ENCODE results near the gene LINC01488. TPM values are rescaled to one million over a fixed set of nuclear protein-coding genes. Genes with fewer than 3 reads are reported as not detected.
A peak's percentile ranks its signal among the peaks of the same experiment; 100 is the strongest.

Gene LINC01488
- polyA plus RNA-seq, 1 donor: 0.09 TPM

DNA sequence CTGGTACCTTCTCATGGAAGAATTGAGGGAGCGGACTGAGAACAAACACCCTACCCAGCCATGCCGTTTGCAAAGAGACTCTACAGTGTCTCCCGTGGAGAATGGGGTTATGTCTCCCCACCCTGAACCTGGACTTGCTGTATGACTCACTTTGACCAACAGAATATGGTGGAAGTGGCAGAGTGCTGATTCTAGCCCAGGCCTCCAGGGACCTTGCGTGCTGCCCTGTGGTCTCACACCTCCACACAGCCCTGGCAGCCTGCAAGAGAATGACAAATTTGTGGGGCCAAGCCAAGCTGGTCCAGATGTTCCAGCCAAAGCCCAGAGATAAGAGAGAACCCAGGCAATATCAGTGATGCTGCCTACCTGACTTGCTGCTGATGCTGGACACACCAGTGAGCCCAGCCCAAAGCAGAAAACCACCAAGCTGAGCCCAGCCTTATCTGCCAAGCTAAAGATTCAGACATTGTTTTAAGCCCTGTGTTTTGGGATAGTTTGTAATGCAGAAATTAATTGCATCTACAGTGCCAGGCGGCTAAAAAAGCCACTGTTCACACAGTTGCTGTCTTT lies 8.1 kb upstream of the LINC01488 start:
- H3K4me3 ChIP-seq (ENCODE audit: low read length): no peak overlapping the region
- peaks cover 6% of the 10 kb centered on the region for H3K36me3 ChIP-seq (ENCODE audit: control insufficient read depth, insufficient read depth, low read length)
- no peak for DNase-seq
- H3K27me3 ChIP-seq (ENCODE audit: control insufficient read depth, insufficient read depth, low read length): no peaks in the 10 kb centered on the region
- peaks cover 54% of the 10 kb centered on the region for H3K4me1 ChIP-seq (ENCODE audit: control insufficient read depth, insufficient read depth, low read length)
- peaks cover 11% of the 10 kb centered on the region for H3K9me3 ChIP-seq (ENCODE audit: control insufficient read depth, low read depth, low read length)
- H3K27ac ChIP-seq (ENCODE audit: low read length): no peak overlapping the region
- WGBS (ENCODE audit: insufficient coverage, low lambda C conversion rate): no CpG with 5 or more reads among the region's 5 CpGs

DNA sequence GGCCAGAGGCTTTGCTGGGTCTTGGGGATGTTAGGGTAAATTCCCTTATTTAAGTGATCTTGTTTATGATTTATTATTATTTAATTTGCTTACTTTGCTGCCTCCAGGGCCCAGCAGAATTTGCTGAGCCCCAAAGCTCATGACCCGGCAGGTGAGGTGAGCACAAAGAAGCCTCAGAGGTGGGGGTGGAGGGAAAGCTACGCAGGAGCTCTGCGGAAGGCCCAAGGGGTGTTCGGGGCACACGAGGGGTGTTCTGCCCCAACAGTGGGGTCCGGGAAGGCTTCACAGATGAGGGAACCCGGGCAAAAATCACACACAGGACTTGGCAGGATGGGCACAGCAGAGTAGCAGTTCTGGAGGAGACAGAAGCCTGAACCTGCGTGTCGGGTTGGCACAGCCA lies 6.7 kb upstream of the LINC01488 start:
- H3K27ac ChIP-seq (ENCODE audit: low read length): no peak overlapping the region
- H3K4me1 ChIP-seq (ENCODE audit: control insufficient read depth, insufficient read depth, low read length): peaks cover 46% of the 10 kb centered on the region
- no peak overlapping the region for H3K4me3 ChIP-seq (ENCODE audit: low read length)
- no peak for DNase-seq
- H3K36me3 ChIP-seq (ENCODE audit: control insufficient read depth, insufficient read depth, low read length): peaks cover 6% of the 10 kb centered on the region
- H3K9me3 ChIP-seq (ENCODE audit: control insufficient read depth, low read depth, low read length): peaks cover 11% of the 10 kb centered on the region
- WGBS (ENCODE audit: insufficient coverage, low lambda C conversion rate): no CpG with 5 or more reads among the region's 9 CpGs
- no peaks in the 10 kb centered on the region for H3K27me3 ChIP-seq (ENCODE audit: control insufficient read depth, insufficient read depth, low read length)

DNA sequence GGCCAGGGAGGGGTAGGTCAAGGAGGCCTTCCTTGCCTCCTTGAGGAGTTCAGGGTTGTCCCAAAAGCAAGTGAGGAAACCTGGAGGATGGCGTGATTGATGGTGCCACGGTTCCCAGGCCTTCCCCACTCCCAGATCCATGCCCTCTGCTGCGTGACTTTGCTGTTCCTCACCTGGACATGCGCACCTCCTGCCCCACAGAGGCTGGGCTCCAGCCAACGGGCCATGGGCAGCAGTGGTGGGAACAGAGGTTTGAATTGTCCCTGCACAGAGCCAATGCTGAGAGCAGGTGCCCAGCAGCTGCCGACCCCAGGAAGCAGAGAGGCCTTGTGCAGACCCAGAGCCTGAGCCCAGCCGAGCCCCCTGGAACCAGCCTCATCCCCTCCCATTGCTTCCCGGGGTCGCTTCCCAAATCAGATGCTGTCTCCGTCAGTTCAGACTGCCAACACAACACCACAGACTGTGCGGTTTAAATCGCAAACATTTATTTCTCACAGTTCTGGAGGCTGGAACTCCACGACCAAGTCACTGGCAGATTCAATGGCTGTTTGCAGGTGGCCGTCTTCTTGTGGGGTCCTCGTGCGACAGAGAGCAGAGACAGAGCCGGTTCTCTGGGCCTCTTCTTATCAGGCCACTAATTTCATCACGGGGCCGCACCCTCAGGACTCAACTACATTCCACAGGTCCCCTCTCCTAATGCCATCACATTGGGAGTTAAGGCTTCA lies 6.2 kb upstream of the LINC01488 start:
- 100% methylated on average over 1 of the region's 19 CpGs for WGBS (ENCODE audit: insufficient coverage, low lambda C conversion rate)
- Histone ChIP-seq H3K27ac (ENCODE audit: low read length) (no peak overlapping the region), H3K27me3 (ENCODE audit: control insufficient read depth, insufficient read depth, low read length) (no peaks in the 10 kb centered on the region), H3K4me1 (ENCODE audit: control insufficient read depth, insufficient read depth, low read length) (peaks cover 45% of the 10 kb centered on the region), H3K4me3 (ENCODE audit: low read length) (no peak overlapping the region), H3K36me3 (ENCODE audit: control insufficient read depth, insufficient read depth, low read length) (peaks cover 6% of the 10 kb centered on the region), H3K9me3 (ENCODE audit: control insufficient read depth, low read depth, low read length) (peaks cover 11% of the 10 kb centered on the region)
- DNase-seq: no peak

GRCh38 chr11:69475866-69476471 lies 5.5 kb upstream of the LINC01488 start:
- Histone ChIP-seq H3K27me3 (ENCODE audit: control insufficient read depth, insufficient read depth, low read length) (no peaks in the 10 kb centered on the region), H3K9me3 (ENCODE audit: control insufficient read depth, low read depth, low read length) (peaks cover 11% of the 10 kb centered on the region), H3K36me3 (ENCODE audit: control insufficient read depth, insufficient read depth, low read length) (peaks cover 6% of the 10 kb centered on the region), H3K27ac (ENCODE audit: low read length) (no peak overlapping the region), H3K4me3 (ENCODE audit: low read length) (peak overlapping the region; percentile 44), H3K4me1 (ENCODE audit: control insufficient read depth, insufficient read depth, low read length) (peaks cover 46% of the 10 kb centered on the region)
- no peak for DNase-seq
- no CpG with 5 or more reads among the region's 24 CpGs for WGBS (ENCODE audit: insufficient coverage, low lambda C conversion rate)

GRCh38 chr11:69476509-69476961 lies 4.9 kb upstream of the LINC01488 start:
- Histone ChIP-seq H3K27me3 (ENCODE audit: control insufficient read depth, insufficient read depth, low read length) (no peaks in the 10 kb centered on the region), H3K4me1 (ENCODE audit: control insufficient read depth, insufficient read depth, low read length) (peaks cover 47% of the 10 kb centered on the region), H3K27ac (ENCODE audit: low read length) (peak overlapping the region; percentile 42), H3K9me3 (ENCODE audit: control insufficient read depth, low read depth, low read length) (peaks cover 11% of the 10 kb centered on the region), H3K4me3 (ENCODE audit: low read length) (peak overlapping the region; percentile 44), H3K36me3 (ENCODE audit: control insufficient read depth, insufficient read depth, low read length) (peaks cover 6% of the 10 kb centered on the region)
- no peak for DNase-seq
- WGBS (ENCODE audit: insufficient coverage, low lambda C conversion rate): no CpG with 5 or more reads among the region's 16 CpGs

- WGBS (ENCODE audit: insufficient coverage, low lambda C conversion rate): no CpG with 5 or more reads among the region's 16 CpGs
Observed at GRCh38 chr11:69477086-69477485, 4.4 kb upstream of the LINC01488 start.

DNA sequence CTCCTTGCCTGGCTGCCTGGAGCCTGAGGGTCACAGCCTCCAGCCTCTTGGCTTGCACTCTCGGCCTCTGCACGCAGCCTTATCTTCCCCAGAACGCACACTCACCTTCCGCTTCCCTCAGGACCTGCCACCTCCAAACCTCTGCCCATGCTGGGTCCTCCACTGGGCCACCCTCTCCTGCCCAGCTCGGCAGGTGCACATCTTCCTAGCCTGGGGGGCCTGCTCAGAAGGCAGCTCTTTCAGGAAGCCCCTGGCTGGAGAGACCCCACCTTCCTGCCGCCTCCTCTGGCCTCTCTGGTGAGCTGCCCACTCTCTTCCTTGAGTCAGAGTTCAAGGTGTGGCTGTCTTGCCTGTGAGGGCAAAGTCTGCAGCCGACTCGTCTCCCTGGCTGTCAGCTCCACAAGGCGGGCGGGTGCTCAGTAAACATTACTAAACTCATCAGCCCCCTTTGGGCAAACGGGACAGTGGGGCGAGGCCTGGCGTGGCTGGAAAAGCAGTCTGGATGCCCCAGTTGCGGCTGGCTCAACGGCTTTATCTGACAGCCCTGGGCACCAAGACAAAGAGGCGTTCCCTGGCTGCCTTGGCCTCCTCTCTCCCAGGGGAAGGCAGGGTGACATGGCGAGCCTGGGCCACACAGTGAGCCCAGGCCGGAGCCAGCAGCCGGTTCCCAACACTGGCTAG lies 1.7 kb upstream of the LINC01488 start:
- Histone ChIP-seq H3K27me3 (ENCODE audit: control insufficient read depth, insufficient read depth, low read length) (no peaks in the 10 kb centered on the region), H3K27ac (ENCODE audit: low read length) (peak overlapping the region; percentile 89), H3K9me3 (ENCODE audit: control insufficient read depth, low read depth, low read length) (peaks cover 11% of the 10 kb centered on the region), H3K4me3 (ENCODE audit: low read length) (peak overlapping the region; percentile 47), H3K36me3 (ENCODE audit: control insufficient read depth, insufficient read depth, low read length) (peaks cover 4% of the 10 kb centered on the region), H3K4me1 (ENCODE audit: control insufficient read depth, insufficient read depth, low read length) (peaks cover 48% of the 10 kb centered on the region)
- peak; percentile 90 to 96 for DNase-seq
- WGBS (ENCODE audit: insufficient coverage, low lambda C conversion rate): no CpG with 5 or more reads among the region's 19 CpGs

More at GRCh38 chr11:69477086-69477485, 4.4 kb upstream of the LINC01488 start:
- peaks cover 6% of the 10 kb centered on the region for H3K36me3 ChIP-seq (ENCODE audit: control insufficient read depth, insufficient read depth, low read length)
- peak; percentile 72 to 84 for DNase-seq
- H3K4me3 ChIP-seq (ENCODE audit: low read length): peak overlapping the region; percentile 44
- peak overlapping the region; percentile 42 for H3K27ac ChIP-seq (ENCODE audit: low read length)
- peaks cover 48% of the 10 kb centered on the region for H3K4me1 ChIP-seq (ENCODE audit: control insufficient read depth, insufficient read depth, low read length)
- H3K27me3 ChIP-seq (ENCODE audit: control insufficient read depth, insufficient read depth, low read length): no peaks in the 10 kb centered on the region
- H3K9me3 ChIP-seq (ENCODE audit: control insufficient read depth, low read depth, low read length): peaks cover 11% of the 10 kb centered on the region

- Histone ChIP-seq H3K27me3 (ENCODE audit: control insufficient read depth, insufficient read depth, low read length) (no peaks in the 10 kb centered on the region), H3K4me1 (ENCODE audit: control insufficient read depth, insufficient read depth, low read length) (peaks cover 47% of the 10 kb centered on the region), H3K36me3 (ENCODE audit: control insufficient read depth, insufficient read depth, low read length) (no peaks in the 10 kb centered on the region), H3K4me3 (ENCODE audit: low read length) (no peak overlapping the region), H3K27ac (ENCODE audit: low read length) (peak overlapping the region; percentile 89), H3K9me3 (ENCODE audit: control insufficient read depth, low read depth, low read length) (peaks cover 5% of the 10 kb centered on the region)
- peak; percentile 68 to 81 for DNase-seq
- no CpG with 5 or more reads among the region's 13 CpGs for WGBS (ENCODE audit: insufficient coverage, low lambda C conversion rate)
Observed at GRCh38 chr11:69480547-69481392, 693 bp upstream of the LINC01488 start.

DNA sequence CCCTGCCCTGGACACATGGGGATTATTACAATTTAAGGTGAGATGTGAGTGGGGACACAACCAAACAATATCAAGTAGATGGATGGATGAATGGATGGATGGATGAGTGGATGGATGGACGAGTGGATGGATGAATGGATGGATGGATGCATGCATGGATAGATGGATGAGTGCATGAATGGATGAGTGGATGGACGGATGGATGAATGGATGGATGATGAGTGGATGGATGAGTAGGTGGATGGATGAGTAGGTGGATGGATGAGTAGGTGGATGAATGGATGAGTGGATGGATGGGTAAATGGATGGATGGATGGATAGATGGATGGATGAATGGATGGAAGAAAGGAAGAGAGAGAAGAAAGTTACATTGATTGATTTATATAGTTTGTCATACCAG lies 859 bp downstream of the LINC01488 start:
- no peak overlapping the region for H3K27ac ChIP-seq (ENCODE audit: low read length)
- H3K27me3 ChIP-seq (ENCODE audit: control insufficient read depth, insufficient read depth, low read length): no peaks in the 10 kb centered on the region
- peaks cover 34% of the 10 kb centered on the region for H3K4me1 ChIP-seq (ENCODE audit: control insufficient read depth, insufficient read depth, low read length)
- H3K9me3 ChIP-seq (ENCODE audit: control insufficient read depth, low read depth, low read length): no peaks in the 10 kb centered on the region
- no peak overlapping the region for H3K4me3 ChIP-seq (ENCODE audit: low read length)
- no peak for DNase-seq
- H3K36me3 ChIP-seq (ENCODE audit: control insufficient read depth, insufficient read depth, low read length): no peaks in the 10 kb centered on the region
- WGBS (ENCODE audit: insufficient coverage, low lambda C conversion rate): 81% methylated on average over 2 of the region's 2 CpGs
